ENCODE results near the gene OGG1. TPM values are rescaled to one million over a fixed set of nuclear protein-coding genes. Genes with fewer than 3 reads are reported as not detected.
A peak's percentile ranks its signal among the peaks of the same experiment; 100 is the strongest.

OGG1 gene
- total and polyA plus RNA-seq, 9 of the 15 experiments (the other 6 are each of a cell fraction or from before 2014, with no cell fraction given) = 6.6 to 33.0 (median 24.4) TPM

DNA sequence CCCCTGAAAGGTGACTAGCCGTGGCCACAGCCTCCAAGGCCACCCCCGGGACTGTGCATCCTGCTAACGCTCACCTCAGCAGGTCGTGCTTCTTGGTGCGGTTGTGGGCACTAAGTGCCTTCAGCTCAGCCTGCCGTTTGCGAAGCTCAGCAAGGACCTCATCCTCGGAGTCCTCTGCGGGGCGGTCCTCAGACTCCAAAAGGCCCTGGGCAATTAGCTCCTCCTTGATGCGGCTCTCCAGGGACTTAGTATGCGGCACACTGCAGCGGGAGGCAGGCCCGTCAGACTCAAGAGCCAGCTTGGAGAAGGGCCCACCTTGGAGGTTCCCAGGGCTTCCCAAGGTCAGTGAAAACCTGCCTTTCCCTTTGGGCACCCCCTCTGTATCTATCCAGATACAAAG is 34.2 kb downstream of the OGG1 start:
- no peak overlapping the region for H3K27ac ChIP-seq (ENCODE audit: extremely low read depth, low read depth, low read length)
- H2AFZ ChIP-seq (ENCODE audit: low read depth, low read length) = no peak overlapping the region
- in situ Hi-C loops (cut with MboI) = no loop called here
- H3K9ac ChIP-seq (ENCODE audit: insufficient read depth in 1 of 2, low read depth in 2 of 2, low read length in 2 of 2) = peak overlapping the region in 1 of 2 experiments; percentile 73; a peak in 2 of 4 replicates
- 92% methylated on average over 14 of the region's 14 CpGs for WGBS (ENCODE audit: insufficient coverage, low coverage, missing lambda C conversion rate)
- H3K4me2 ChIP-seq (ENCODE audit: insufficient read depth, low read length) = no peak overlapping the region
- ChIA-PET POLR2A (interaction anchor here (3.1 kb wide), 1 partner anchor 10 kb away, joined by 21 read pairs; the partner anchor contains the start of gene ARPC4), CTCF (ENCODE audit: low intra/inter-chr PET ratio) (no interaction called here)
- peaks cover 40 to 45% of the 10 kb centered on the region in 2 experiments for H3K4me1 ChIP-seq (replicated peaks in 1 of 2; ENCODE audit: control insufficient read depth in 2 of 2, insufficient read depth in 2 of 2, low read length in 2 of 2)
- intact Hi-C loops (cut with micrococcal nuclease) = loop anchor here (5.0 kb wide), 1 partner anchor 148 kb away; the partner anchor contains the start of gene CRELD1
- TF ChIP-seq SIRT6 (IDR thresholded peaks at IDR 0.05; ENCODE audit: low read depth, low read length) (no peak), NBN (IDR thresholded peaks at IDR 0.05; ENCODE audit: low read depth) (no peak), ZNF764 (CRISPR knock-in tag; IDR thresholded peaks at IDR 0.05; ENCODE audit: low read depth) (no peak), RBFOX2 (IDR thresholded peaks at IDR 0.05; ENCODE audit: low read depth, low read length) (peak; percentile 41; the same call in 1 of the 2 replicates), POLR2G (IDR thresholded peaks at IDR 0.05; ENCODE audit: low read depth, low read length) (peak; percentile 52), FUS (optimal IDR thresholded peaks at IDR 0.05; ENCODE audit: low read depth, low read length) (no peak)
- ATAC-seq = no peak
- no peaks in the 10 kb centered on the region for H3K9me3 ChIP-seq (replicated peaks; ENCODE audit: control insufficient read depth, insufficient read depth, low read depth, low read length)
- H3K4me3 ChIP-seq = no peak overlapping the region
- no peaks in the 10 kb centered on the region for H4K20me1 ChIP-seq (replicated peaks; ENCODE audit: control insufficient read depth, insufficient read depth, low read length)
- BruUV-seq (replicated peaks) = no TSS peak
- no peaks in the 10 kb centered on the region for H3K27me3 ChIP-seq (ENCODE audit: control insufficient read depth in 2 of 2, insufficient read depth in 2 of 2, low read length in 2 of 2)
- DNase-seq (ENCODE audit: extremely low read depth in 1 of 4, low spot score in 3 of 4) = no peak
- peaks cover 65% of the 10 kb centered on the region for H3K36me3 ChIP-seq (ENCODE audit: control insufficient read depth, insufficient read depth, low read length)
- H3K79me2 ChIP-seq (ENCODE audit: control insufficient read depth, insufficient read depth, low read length) = no peaks in the 10 kb centered on the region
- no peak for FAIRE-seq
- H3K9me1 ChIP-seq (ENCODE audit: control insufficient read depth, insufficient read depth, low read length) = no peaks in the 10 kb centered on the region
